Fibroblast of skin of back (primary cell): ENCODE results near the gene MRPS18C. TPM values are rescaled to one million over a fixed set of nuclear protein-coding genes. Genes with fewer than 3 reads are reported as not detected.
"Not testable (repeated sequence)": the region's sequence is repeated elsewhere in the genome, so short reads cannot be mapped to it uniquely, and the experiment has no call there.

ENCODE experiments used
- DNase-seq: peaks from one replicate; pipeline ENCODE4 v3.0.0-alpha.2; 2013
- polyA plus RNA-seq, 2 experiments: library from polyadenylated mRNA; unstranded; fragments of 120-200 nt; gene quantifications; one replicate each; pipeline ENCODE4 v1.2.1, GENCODE V29; 2013; ENCODE audit not compliant: insufficient read length in 2 of 2

The MRPS18C gene
- polyA plus RNA-seq (2013, experiment 1 of 2; ENCODE audit: insufficient read length) = 48.5 TPM
- 33.0 TPM for polyA plus RNA-seq (2013, experiment 2 of 2; ENCODE audit: insufficient read length)

GRCh38 chr4:83455281-83456183 is at the start of gene MRPS18C, which contains the start of gene HELQ:
Gene MRPS18C (plus strand): TSS chr4:83456058. CDS start chr4:83456078, 20 bp downstream.
Gene HELQ (minus strand): TSS chr4:83455823. CDS start chr4:83455693, 130 bp downstream.
- peak; percentile 99 for DNase-seq

DNA sequence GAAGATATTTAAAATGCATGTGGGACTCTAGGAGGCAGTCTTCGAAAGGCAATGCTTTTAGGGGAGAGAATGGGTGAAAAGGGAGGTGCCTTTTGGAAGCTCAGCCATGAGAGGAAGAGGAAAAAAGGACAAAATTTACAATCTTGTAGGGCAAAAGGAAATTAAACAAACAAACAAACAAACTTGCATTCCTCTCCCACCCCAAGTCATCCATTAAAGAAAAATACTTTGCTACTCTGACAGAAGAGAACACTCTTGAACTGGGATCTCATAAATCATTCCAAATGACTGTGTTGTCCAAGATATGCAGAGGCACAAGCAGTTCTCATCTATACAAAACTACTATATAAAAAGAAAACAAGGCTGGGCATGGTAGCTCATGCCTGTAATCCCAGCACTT is 47.0 kb upstream of the MRPS18C start:
- no peak for DNase-seq

- DNase-seq = peak; percentile 10
Measured at GRCh38 chr4:83413676-83414075, 42.2 kb upstream of the MRPS18C start.

GRCh38 chr4:83417566-83417965 is 38.3 kb upstream of the MRPS18C start:
- DNase-seq = no peak

DNA sequence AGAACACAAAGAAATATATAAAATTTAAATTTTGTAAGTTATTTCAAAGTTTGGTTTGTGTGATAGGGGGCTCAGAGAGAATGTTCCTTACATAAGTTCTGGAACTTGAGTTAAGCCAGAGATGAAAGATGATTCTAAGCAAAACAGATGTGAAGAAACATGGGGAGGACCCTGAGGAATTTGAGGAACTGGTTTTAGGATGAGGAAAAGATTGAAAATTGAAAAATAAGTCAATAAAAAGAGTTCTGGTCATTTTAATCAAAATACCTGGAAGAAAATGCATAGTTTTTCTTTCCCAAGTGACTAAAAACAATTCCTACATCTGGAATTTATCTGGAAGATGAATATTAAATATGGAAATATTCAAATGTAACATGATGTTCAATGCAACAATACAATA is 37.6 kb upstream of the MRPS18C start:
- DNase-seq = no peak

GRCh38 chr4:83431200-83431599 is 24.7 kb upstream of the MRPS18C start:
- no peak for DNase-seq

DNA sequence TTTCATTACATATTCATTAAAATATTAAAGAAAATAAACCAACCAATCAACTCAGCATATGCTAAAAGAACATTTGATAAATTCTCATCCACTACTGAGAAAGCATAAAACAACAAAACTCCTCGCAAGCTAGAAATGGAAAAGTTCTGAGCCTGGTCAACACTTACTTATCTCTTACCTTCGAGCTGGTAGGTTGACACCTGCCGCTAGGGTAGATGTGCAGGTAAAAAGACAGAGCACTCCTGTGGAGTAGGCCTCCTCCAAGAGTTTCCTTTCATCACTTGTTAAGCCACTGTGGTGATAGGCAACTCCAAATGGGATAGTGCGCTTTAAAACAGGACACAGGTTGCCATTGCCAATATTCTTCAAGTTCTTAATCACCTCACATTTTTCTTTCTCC is 19.2 kb upstream of the MRPS18C start:
- no peak for DNase-seq

GRCh38 chr4:83438719-83439118 is 17.1 kb upstream of the MRPS18C start:
- no peak for DNase-seq

- no peak for DNase-seq
Measured at GRCh38 chr4:83440148-83440814, 15.6 kb upstream of the MRPS18C start.

DNA sequence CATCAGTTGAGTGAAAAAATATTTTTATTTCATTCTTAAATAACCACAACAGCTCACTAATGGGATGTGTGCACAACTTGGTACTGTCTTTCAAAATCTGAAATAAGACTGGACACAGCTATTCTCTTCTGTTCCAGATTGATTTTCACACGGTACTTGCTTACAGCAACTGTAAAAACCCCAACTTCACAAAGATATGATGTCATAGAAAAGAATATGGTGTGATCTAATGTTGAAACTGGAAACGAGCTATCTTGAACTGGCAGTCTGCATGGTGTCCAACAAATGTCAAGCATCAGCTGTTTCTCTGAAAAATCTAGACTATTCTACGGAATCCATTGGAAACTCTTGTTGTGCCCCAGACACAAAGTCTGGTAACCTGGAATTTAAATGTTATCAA is 15.0 kb upstream of the MRPS18C start:
- no peak for DNase-seq

DNA sequence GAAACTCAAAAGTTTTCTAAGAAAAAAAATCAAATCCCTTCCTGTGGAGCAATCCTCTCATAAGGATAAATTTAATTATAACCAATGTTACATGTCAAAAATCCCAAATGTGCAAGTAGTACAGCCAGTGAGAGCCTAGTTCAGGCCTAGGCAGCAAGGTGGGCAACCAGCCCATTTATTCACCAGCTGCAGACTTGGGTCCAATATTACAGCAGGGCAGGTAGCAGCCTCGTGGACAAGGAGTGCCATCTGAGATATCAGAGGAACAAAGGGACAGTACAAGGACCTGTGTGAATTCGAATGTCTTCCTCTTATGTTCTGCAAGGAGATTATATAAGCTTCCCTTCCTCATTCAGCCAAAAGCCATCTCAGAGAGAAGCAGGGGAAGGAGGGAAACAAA is 6.8 kb upstream of the MRPS18C start:
- DNase-seq = no peak

- no peak for DNase-seq
Measured at GRCh38 chr4:83454686-83455085, 1.2 kb upstream of the MRPS18C start.

DNA sequence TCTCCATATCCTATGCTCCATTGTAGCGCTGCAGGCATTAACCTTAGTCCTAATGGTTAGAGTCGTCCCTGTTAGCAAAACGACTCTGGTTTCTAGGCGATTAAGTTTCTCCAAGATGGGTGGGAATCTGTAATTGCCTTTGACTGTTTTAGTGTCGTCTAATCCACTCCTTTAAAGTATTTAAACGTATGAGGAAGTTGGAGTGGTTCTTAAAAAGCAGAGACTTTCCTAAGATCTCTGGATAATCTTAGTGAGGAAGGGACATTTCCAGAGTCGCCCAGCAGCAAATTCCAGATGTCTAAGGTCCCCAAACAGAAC is 285 bp downstream of the MRPS18C start:
- DNase-seq = no peak

GRCh38 chr4:83473423-83473822 is 17.6 kb downstream of the MRPS18C start:
- no peak for DNase-seq

DNA sequence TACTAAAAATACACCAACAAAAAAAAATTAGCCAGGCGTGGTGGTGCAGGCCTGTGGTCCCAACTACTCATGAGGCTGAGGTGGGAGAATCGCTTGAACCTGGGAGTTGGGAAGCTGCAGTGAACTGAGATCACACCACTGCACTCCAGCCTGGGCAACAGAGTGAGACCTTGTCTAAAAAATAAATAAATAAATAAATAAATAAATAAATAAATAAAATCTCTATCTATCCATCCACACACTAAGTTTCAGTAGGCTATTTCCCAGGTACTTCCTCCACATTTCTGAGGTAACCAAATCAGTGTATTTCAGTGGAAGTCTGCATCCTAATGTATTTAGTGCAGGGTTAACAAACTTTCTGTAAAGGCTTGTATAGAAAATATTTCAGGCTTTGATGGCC is 18.1 kb downstream of the MRPS18C start:
- no peak for DNase-seq

- peak; percentile 93 for DNase-seq
Measured at GRCh38 chr4:83484500-83485461, 28.9 kb downstream of the MRPS18C start, which contains the start of gene ABRAXAS1. Gene ABRAXAS1 (minus strand): TSS chr4:83485100. CDS start chr4:83485072, 28 bp downstream.

GRCh38 chr4:83486457-83487129 is 30.7 kb downstream of the MRPS18C start:
- no peak for DNase-seq

DNA sequence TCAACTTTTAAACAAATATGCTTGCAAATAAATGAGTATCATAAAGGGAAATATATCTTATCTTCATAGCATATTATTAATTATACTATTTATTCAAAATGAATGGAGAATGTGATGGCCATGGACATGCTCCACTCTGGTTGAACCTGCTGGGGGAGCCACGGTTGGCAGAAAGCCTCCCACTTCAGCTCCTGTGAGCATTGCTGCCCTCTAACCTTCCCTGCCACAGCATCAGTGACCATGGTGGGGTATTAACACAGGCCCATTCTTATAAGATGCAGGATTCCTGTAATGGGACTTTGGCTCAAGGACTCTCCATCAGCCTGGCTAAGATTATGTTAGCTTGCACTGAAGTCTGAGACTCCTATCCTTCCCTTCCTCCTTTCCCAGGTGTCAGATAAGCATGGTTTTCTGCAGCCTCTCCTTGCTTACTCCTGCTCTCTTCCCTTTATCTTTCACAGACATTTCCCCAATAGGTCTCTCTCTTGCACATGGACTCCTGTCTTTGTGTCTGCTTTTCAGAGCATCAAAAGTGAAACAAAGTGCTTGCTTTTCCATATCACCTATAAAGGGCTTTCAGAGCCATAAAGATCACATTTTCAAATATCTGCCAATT is 34.0 kb downstream of the MRPS18C start:
- no peak for DNase-seq

- peak; percentile 23 for DNase-seq
Measured at GRCh38 chr4:83490876-83491450, 35.1 kb downstream of the MRPS18C start.

GRCh38 chr4:83496085-83496917 is 40.4 kb downstream of the MRPS18C start:
- DNase-seq = not testable (repeated sequence)
